SK-N-SH treated with all-trans-retinoic acid at 6 μM for 48 hours (cell line): ENCODE data around the gene FAM78B.

ENCODE experiments used
- ATAC-seq: fragments of 200-7000 bp; cut with Tn5 transposase; 3 replicates; pipeline ENCODE4 v1.9.1; 2020; ENCODE audit warnings: mild to moderate bottlenecking, moderate library complexity
- ARNTL ChIP-seq: fragments of 450-650 bp; formaldehyde crosslinking; IDR thresholded peaks from 2 replicates; pipeline ENCODE4 v1.5.0; 2020; ENCODE audit warnings: low read depth, mild to moderate bottlenecking, moderate library complexity, borderline replicate concordance
- BACH2 ChIP-seq: fragments of 250-450 bp; sonication (Bioruptor Pico); IDR thresholded peaks from 2 replicates; pipeline ENCODE4 v1.9.0; 2021; ENCODE audit warnings: mild to moderate bottlenecking, borderline replicate concordance
- CSRNP3 ChIP-seq: fragments of 250-450 bp; sonication (Bioruptor Pico); IDR thresholded peaks from 2 replicates; pipeline ENCODE4 v1.5.1; 2021; ENCODE audit warnings: mild to moderate bottlenecking, moderate library complexity
- ESRRG ChIP-seq: fragments of 250-450 bp; sonication (Bioruptor Pico); IDR thresholded peaks from 2 replicates; pipeline ENCODE4 v1.6.1; 2021; ENCODE audit warnings: mild to moderate bottlenecking
- GLIS3 ChIP-seq: fragments of 250-450 bp; sonication (Bioruptor Pico); IDR thresholded peaks from 2 replicates; pipeline ENCODE4 v1.5.0; 2020; ENCODE audit warnings: mild to moderate bottlenecking, moderate library complexity
- ISL1 ChIP-seq: fragments of 250-450 bp; sonication (Bioruptor Pico); IDR thresholded peaks from 2 replicates; pipeline ENCODE4 v2.1.2; 2022; ENCODE audit warnings: mild to moderate bottlenecking, moderate library complexity
- OSR1 ChIP-seq: fragments of 250-450 bp; sonication (Bioruptor Pico); IDR thresholded peaks from 2 replicates; pipeline ENCODE4 v1.8.0; 2022; ENCODE audit warnings: moderate library complexity, mild to moderate bottlenecking, inconsistent platforms
- PATZ1 ChIP-seq: fragments of 250-450 bp; sonication (Bioruptor Pico); IDR thresholded peaks from 2 replicates; pipeline ENCODE4 v1.8.0; 2020; ENCODE audit warnings: mild to moderate bottlenecking, moderate library complexity, borderline replicate concordance
- PPARA ChIP-seq: fragments of 250-450 bp; sonication (Bioruptor Pico); IDR thresholded peaks from 2 replicates; pipeline ENCODE4 v1.5.0; 2020; ENCODE audit warnings: mild to moderate bottlenecking, borderline replicate concordance
- RARB ChIP-seq: fragments of 250-450 bp; sonication (Bioruptor Pico); IDR thresholded peaks from 2 replicates; pipeline ENCODE4 v1.8.0; 2021; ENCODE audit warnings: mild to moderate bottlenecking, moderate library complexity
- TCF4 ChIP-seq: fragments of 250-450 bp; sonication (Bioruptor Pico); IDR thresholded peaks from 2 replicates; pipeline ENCODE4 v1.8.0; 2021; ENCODE audit warnings: mild to moderate bottlenecking, moderate library complexity, borderline replicate concordance
- ZC3H10 ChIP-seq: fragments of 250-450 bp; sonication (Bioruptor Pico); IDR thresholded peaks from 2 replicates; pipeline ENCODE4 v1.5.1; 2021; ENCODE audit warnings: mild to moderate bottlenecking, moderate library complexity
- ZFP3 ChIP-seq: fragments of 250-450 bp; sonication (Bioruptor Pico); IDR thresholded peaks from 2 replicates; pipeline ENCODE4 v1.5.0; 2020; ENCODE audit warnings: mild to moderate bottlenecking, moderate library complexity
- ZFP30 ChIP-seq: fragments of 450-650 bp; formaldehyde crosslinking; IDR thresholded peaks from 2 replicates; pipeline ENCODE4 v1.5.0; 2022; ENCODE audit warnings: mild to moderate bottlenecking, moderate library complexity
- ZNF565 ChIP-seq: fragments of 450-650 bp; formaldehyde crosslinking; conservative IDR thresholded peaks from 2 replicates; pipeline ENCODE4 v1.5.0; 2020; ENCODE audit warnings: low read depth, mild to moderate bottlenecking, moderate library complexity
- ZNF70 ChIP-seq: fragments of 450-650 bp; formaldehyde crosslinking; IDR thresholded peaks from 2 replicates; pipeline ENCODE4 v1.5.0; 2020; ENCODE audit warnings: mild to moderate bottlenecking, moderate library complexity
- ZNF8 ChIP-seq: fragments of 450-650 bp; formaldehyde crosslinking; IDR thresholded peaks from 2 replicates; pipeline ENCODE4 v1.5.0; 2020; ENCODE audit warnings: mild to moderate bottlenecking, moderate library complexity
- TF ChIP-seq, protein P1 (sequence below): fragments of 250-450 bp; sonication (Bioruptor Pico); IDR thresholded peaks from 2 replicates; pipeline ENCODE4 v1.5.1; 2020; ENCODE audit warnings: low read depth, mild to moderate bottlenecking, moderate library complexity
- TF ChIP-seq, protein P2 (sequence below): fragments of 250-450 bp; sonication (Bioruptor Pico); IDR thresholded peaks from 2 replicates; pipeline ENCODE4 v1.5.0; 2020; ENCODE audit warnings: mild to moderate bottlenecking, moderate library complexity

FAM78B gene

DNA sequence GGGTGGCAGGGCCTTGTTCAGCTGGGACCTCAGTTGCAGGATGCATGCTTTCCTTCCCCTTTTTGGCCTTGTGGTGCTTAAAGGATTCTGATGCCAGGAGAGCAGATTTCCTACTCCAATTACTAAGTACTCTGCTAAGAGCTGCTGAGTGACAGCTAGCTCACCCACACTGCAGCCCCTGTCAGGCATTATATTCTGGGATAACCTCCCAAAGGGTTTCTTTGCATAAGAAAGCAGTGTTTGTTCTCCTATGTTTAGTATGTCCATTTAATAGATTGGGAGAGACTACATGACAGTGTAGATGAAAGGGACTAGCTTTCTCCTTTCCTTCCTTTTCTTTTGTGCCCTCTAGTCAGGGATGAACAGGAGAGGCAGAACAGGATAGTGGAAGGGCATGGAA is 100.7 kb downstream of the FAM78B start:
- ATAC-seq, result no peak
- no peak for TF ChIP-seq ESRRG (CRISPR knock-in tag)

DNA sequence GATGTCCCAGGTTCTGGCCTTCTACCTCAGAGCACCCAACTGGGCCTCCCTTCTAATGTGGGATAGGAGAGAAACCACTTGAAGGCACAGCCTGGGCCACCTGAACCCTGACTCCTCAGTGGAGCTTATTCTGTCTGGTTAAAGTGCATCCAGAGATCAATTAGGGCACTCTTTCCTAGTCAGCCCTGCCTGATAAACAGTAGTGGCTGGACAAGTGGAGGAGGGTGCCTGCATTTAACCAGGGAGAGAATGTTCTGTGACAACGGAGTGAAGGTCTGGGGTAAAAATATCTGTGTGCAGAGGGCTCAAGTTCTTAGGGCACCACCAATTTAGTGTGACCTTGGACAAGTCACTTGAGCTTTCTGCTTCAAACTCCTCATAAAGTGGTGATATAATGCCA is 101.8 kb downstream of the FAM78B start:
- no peak for TF ChIP-seq OSR1 (CRISPR knock-in tag)
- TF ChIP-seq, protein P1, sequence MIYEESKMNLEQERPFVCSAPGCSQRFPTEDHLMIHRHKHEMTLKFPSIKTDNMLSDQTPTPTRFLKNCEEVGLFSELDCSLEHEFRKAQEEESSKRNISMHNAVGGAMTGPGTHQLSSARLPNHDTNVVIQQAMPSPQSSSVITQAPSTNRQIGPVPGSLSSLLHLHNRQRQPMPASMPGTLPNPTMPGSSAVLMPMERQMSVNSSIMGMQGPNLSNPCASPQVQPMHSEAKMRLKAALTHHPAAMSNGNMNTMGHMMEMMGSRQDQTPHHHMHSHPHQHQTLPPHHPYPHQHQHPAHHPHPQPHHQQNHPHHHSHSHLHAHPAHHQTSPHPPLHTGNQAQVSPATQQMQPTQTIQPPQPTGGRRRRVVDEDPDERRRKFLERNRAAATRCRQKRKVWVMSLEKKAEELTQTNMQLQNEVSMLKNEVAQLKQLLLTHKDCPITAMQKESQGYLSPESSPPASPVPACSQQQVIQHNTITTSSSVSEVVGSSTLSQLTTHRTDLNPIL (CRISPR knock-in tag), result no peak
- no peak for TF ChIP-seq ZNF8 (CRISPR knock-in tag)
- no peak for TF ChIP-seq ZNF70 (CRISPR knock-in tag)
- no peak for TF ChIP-seq RARB (CRISPR knock-in tag)
- TF ChIP-seq PPARA (CRISPR knock-in tag), result no peak
- no peak for TF ChIP-seq ZNF565 (CRISPR knock-in tag)
- TF ChIP-seq ZC3H10, result no peak
- ATAC-seq, result no peak

DNA sequence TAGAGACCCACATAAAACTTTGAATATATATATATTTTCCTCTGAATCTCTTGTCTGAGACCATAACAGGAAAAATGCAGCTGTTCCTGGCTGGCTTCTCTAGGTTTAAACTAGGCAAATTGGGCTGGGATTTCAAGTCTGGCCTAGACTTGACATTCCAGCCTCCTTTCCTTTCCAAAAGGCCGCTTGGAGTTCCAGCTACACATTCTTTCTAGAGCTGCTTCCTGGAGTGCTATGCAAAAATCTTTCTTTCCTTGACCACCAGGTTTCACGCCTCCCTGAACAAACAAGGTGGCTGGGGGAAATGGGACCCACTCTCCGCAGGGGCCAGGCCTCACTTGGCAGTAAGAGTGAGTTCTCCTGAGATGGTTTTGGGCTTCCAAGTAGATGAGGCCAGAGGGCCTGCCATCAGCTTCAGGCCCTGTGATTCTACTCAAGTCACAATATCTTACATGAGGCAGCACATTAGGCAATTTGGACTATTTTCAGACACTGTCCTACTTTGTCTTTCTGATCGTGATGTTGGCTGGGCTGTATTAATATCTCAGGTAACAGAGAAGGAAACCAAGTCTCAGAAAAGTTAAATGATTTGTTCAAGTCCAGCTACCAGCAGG is 102.4 kb downstream of the FAM78B start:
- TF ChIP-seq ZC3H10, result no peak
- TF ChIP-seq, protein P2, sequence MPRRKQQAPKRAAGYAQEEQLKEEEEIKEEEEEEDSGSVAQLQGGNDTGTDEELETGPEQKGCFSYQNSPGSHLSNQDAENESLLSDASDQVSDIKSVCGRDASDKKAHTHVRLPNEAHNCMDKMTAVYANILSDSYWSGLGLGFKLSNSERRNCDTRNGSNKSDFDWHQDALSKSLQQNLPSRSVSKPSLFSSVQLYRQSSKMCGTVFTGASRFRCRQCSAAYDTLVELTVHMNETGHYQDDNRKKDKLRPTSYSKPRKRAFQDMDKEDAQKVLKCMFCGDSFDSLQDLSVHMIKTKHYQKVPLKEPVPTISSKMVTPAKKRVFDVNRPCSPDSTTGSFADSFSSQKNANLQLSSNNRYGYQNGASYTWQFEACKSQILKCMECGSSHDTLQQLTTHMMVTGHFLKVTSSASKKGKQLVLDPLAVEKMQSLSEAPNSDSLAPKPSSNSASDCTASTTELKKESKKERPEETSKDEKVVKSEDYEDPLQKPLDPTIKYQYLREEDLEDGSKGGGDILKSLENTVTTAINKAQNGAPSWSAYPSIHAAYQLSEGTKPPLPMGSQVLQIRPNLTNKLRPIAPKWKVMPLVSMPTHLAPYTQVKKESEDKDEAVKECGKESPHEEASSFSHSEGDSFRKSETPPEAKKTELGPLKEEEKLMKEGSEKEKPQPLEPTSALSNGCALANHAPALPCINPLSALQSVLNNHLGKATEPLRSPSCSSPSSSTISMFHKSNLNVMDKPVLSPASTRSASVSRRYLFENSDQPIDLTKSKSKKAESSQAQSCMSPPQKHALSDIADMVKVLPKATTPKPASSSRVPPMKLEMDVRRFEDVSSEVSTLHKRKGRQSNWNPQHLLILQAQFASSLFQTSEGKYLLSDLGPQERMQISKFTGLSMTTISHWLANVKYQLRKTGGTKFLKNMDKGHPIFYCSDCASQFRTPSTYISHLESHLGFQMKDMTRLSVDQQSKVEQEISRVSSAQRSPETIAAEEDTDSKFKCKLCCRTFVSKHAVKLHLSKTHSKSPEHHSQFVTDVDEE (CRISPR knock-in tag), result no peak
- TF ChIP-seq TCF4, result no peak
- TF ChIP-seq ZFP30, result no peak
- no peak for TF ChIP-seq ZNF70 (CRISPR knock-in tag)
- TF ChIP-seq ZNF8 (CRISPR knock-in tag), result no peak
- ATAC-seq, result no peak

GRCh38 chr1:166063701-166064100 is 103.1 kb downstream of the FAM78B start:
- TF ChIP-seq PATZ1 (CRISPR knock-in tag) (no peak), ARNTL (CRISPR knock-in tag) (no peak), ZNF70 (CRISPR knock-in tag) (no peak), CSRNP3 (CRISPR knock-in tag) (no peak)
- no peak for ATAC-seq

- TF ChIP-seq BACH2 (CRISPR knock-in tag) (no peak), CSRNP3 (CRISPR knock-in tag) (no peak), ZNF70 (CRISPR knock-in tag) (no peak), ZNF8 (CRISPR knock-in tag) (no peak), ISL1 (CRISPR knock-in tag) (no peak), PATZ1 (CRISPR knock-in tag) (no peak), OSR1 (CRISPR knock-in tag) (no peak), ZFP3 (no peak), RARB (CRISPR knock-in tag) (no peak), PPARA (CRISPR knock-in tag) (no peak), ZFP30 (no peak), ZC3H10 (no peak), GLIS3 (CRISPR knock-in tag) (no peak), TCF4 (no peak)
- TF ChIP-seq, protein P1 (CRISPR knock-in tag), result no peak
- no peak for ATAC-seq
Measured at GRCh38 chr1:166062421-166063070, 104.3 kb downstream of the FAM78B start.
